ENCODE measurements around the gene UPP2. TPM values are rescaled to one million over a fixed set of nuclear protein-coding genes. Genes with fewer than 3 reads are reported as not detected.

The UPP2 gene
- polyA plus RNA-seq, 3 donors from 2014 or later: not detected

DNA sequence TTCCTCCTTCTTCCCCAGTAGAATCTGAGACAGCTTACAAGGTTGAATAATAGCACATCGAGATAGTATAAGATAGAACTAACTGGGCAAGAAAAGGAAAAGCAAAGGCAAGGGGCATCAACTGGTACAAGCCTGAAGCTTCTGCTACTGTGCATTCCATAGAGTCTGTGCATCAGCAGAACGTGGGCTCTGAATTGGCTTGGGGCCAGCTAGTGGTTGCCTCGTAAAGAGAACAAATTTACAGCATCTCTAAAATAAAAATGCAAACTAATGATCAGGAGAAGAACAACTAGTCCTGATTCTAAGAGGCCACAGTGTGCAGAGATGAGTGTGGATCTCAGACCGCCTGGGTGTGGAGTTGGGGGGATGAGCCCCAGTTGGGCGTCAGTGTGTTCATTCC is 36.6 kb downstream of the UPP2 start:
- Mint-ChIP-seq H3K9me3 (peaks cover 0 to 2% (median 0%) of the 10 kb centered on the region in 6 donors), H3K4me1 (no peaks in the 10 kb centered on the region), H3K27ac (no peak overlapping the region), H3K27me3 (ENCODE audit: low read depth in 3 of 3) (peaks cover 0 to 11% (median 2%) of the 10 kb centered on the region in 3 donors), H3K36me3 (no peaks in the 10 kb centered on the region), H3K4me3 (no peak overlapping the region)
- DNase-seq: no peak

DNA sequence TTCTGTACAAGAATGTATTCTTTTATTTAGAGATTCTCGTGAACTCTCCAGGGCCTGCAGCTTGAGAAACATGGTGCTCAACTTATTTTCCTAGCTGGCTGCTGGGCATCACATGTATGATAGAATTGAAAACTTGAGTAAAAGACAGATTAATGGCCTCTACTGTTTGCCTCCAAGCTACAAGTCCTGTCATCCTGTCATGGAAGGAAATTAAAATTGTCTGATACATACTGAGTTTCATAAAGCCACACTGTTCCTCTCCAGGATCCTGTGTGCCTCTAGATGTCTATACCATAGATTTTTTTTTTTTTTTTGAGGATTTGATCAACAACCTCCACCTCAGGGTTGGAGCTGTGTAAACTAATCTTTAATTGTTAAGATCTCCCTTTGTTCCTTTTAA is 38.5 kb downstream of the UPP2 start:
- H3K4me3 Mint-ChIP-seq: no peak overlapping the region
- no peaks in the 10 kb centered on the region for H3K4me1 Mint-ChIP-seq
- peaks cover 0 to 2% (median 0%) of the 10 kb centered on the region in 6 donors for H3K9me3 Mint-ChIP-seq
- H3K27ac Mint-ChIP-seq: no peak overlapping the region
- peaks cover 0 to 9% (median 2%) of the 10 kb centered on the region in 3 donors for H3K27me3 Mint-ChIP-seq (ENCODE audit: low read depth in 3 of 3)
- DNase-seq: no peak
- no peaks in the 10 kb centered on the region for H3K36me3 Mint-ChIP-seq

DNA sequence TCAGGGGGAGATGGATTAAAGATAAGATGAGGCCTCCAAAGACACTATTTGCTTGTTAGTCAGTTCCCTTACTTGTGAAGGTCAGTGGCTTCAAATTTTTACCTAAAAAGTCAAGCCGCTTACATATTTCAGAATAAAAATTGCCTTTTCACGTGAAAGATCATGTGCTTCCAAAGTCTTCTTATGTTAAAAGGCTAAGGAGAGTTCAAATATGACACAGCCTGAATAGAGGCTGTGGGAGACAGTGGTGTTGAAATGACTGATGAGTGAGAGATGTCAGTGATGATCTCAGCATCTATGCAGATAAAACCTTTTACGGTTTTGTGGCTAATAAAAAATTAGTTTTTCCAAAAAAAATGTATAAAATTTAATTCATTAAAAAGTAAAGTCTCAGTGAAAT is 40.5 kb downstream of the UPP2 start:
- Mint-ChIP-seq H3K9me3 (peaks cover 0 to 6% (median 4%) of the 10 kb centered on the region in 6 donors), H3K27ac (no peak overlapping the region), H3K4me3 (no peak overlapping the region), H3K27me3 (ENCODE audit: low read depth in 3 of 3) (peaks cover 0 to 8% (median 2%) of the 10 kb centered on the region in 3 donors), H3K4me1 (no peaks in the 10 kb centered on the region), H3K36me3 (no peaks in the 10 kb centered on the region)
- DNase-seq: no peak

DNA sequence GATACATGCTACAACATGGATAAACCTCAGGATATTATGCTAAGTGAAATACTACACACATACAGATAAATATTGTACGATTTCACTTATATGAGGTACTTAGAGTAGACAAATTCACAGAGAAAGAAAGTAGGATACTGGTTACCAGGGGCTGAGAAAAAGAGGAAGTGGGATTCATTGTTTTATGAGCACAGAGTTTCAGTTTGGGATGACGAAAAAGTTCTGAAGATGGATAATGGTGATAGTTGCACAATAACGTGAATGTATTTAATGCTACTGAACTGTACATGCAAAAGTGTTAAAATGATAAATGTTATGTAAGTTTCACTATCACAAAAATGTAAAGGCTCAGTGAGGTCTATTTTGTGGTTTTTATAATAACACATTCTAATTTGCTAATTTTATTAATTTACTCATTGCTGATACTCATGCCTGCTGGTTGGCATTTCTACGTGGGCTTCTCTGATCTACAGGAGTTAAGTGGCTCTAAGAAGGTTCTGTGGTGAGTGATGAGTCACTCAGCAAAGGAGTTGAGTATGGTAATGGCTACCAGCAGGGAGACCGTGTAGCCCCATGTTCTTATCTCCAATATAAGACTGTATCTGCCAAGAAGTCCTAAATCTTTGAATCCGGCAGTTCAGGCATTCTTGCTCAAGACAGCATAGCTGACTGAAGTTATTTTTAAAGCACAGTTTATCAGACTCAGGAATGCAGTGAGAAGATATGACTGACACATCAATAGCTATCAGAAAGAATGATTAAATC is 41.1 kb downstream of the UPP2 start:
- Mint-ChIP-seq H3K27ac (no peak overlapping the region), H3K36me3 (no peaks in the 10 kb centered on the region), H3K4me1 (no peaks in the 10 kb centered on the region), H3K27me3 (ENCODE audit: low read depth in 3 of 3) (peaks cover 0 to 8% (median 2%) of the 10 kb centered on the region in 3 donors), H3K9me3 (peaks cover 0 to 6% (median 5%) of the 10 kb centered on the region in 6 donors), H3K4me3 (no peak overlapping the region)
- no peak for DNase-seq

DNA sequence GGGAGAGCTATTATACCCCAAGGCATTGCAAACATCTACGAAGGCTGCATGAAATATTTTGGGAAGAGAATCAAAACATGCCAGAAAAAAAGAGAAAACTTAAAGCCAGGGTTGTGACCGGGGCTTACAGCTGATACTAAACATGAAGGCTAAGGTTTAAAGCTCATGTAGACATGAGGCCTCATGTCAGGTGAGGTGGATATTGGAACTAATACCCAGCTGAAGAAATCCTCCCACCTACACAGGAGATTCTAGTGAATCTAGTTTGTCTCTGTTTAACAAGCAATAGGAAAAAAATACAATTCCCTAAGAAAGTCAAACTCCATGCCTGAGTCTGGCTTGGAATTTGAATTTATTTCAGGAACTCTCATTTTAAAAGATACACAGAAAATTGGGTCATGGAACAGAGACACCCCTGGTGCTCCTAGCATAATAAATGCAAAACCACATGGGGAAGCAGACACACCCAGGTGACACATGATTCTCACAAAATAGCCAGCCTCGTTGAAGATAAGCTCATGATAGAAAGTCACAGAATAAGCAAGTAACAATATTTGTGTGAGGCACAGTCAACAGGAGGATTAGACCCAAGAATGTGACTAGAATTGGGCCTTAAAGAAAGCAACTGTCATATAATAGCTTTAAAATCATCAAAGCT is 42.2 kb downstream of the UPP2 start:
- H3K4me1 Mint-ChIP-seq: no peaks in the 10 kb centered on the region
- DNase-seq: no peak
- no peak overlapping the region for H3K4me3 Mint-ChIP-seq
- peaks cover 0 to 6% (median 5%) of the 10 kb centered on the region in 6 donors for H3K9me3 Mint-ChIP-seq
- peaks cover under 1 to 8% (median 2%) of the 10 kb centered on the region in 3 donors for H3K27me3 Mint-ChIP-seq (ENCODE audit: low read depth in 3 of 3)
- H3K36me3 Mint-ChIP-seq: no peaks in the 10 kb centered on the region
- H3K27ac Mint-ChIP-seq: no peak overlapping the region

DNA sequence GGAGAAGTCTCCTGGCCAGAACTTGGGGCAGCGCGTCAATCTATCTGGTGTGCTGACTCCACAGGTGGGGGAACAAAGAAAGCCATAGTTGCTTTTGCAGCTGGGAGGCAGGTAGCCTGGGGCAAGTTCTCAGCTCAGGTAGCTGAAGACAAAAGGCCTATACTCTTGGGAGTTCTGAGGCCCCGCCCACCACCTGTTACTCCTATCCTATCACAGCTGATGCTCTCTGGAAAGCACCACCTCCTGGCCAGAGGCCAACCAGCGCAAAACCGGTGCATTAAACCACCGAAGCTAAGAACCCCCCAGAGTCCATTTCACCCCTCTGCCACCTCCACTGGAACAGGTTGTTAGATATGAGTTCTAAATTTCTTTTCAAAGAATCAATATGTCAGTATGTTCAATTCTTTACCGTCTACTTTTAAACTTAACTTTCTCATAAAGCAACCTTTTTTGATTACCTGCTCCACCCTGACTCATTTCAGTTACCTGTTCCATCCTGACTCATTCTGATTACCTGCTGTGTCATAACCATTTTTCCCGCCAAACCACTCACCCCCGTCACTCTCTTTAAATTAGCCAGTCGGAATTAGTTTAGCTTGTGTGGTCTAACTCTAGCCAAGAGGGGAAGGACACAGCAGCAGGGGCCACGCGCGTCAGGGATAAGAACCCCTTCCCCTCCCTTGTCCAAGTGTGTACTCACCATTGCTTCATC is 43.4 kb downstream of the UPP2 start:
- Mint-ChIP-seq H3K4me3 (no peak overlapping the region), H3K36me3 (no peaks in the 10 kb centered on the region), H3K9me3 (peaks cover 0 to 6% (median 5%) of the 10 kb centered on the region in 6 donors), H3K4me1 (no peaks in the 10 kb centered on the region), H3K27ac (no peak overlapping the region), H3K27me3 (ENCODE audit: low read depth in 3 of 3) (peaks cover 0 to 11% (median 3%) of the 10 kb centered on the region in 3 donors)
- DNase-seq: no peak

DNA sequence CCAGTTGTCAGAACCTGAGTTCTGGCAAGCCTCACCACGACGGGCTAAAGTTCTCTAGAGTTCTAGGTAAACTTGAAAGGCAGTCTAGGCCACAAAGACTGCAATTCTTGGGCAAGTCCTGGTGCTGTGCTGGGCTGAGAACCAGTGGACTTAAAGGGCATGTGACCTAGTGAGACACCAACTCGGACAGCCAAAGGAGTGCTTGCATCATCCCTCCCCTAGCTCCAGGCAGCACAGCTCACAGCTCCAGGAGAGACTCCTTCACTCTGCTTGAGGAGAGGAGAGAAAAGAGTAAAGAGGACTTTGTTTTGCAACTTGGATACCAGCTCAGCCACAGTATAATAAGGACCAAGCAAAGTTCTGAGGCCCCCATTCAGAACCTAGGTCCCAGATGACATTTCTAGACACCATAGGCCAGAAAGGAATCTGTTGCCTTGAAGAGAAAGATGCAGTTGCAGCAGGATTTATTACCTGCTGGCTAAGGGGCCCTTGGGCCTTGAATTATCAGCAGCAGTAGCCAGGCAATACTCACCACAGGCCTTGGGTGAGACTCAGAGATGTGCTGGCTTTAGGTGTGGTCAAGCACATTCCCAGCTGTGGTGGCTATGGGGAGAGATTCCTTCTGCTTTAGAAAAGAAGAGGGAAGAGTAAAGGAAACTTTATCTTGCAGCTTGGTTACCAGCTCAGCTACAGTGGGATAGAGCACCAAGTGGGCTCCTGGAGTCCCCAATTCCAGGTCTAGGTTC is 51.8 kb downstream of the UPP2 start:
- peaks cover 0 to 3% (median 0%) of the 10 kb centered on the region in 6 donors for H3K9me3 Mint-ChIP-seq
- no peaks in the 10 kb centered on the region for H3K36me3 Mint-ChIP-seq
- no peaks in the 10 kb centered on the region for H3K4me1 Mint-ChIP-seq
- no peak overlapping the region for H3K27ac Mint-ChIP-seq
- no peak overlapping the region for H3K4me3 Mint-ChIP-seq
- peaks cover 3 to 4% (median 3%) of the 10 kb centered on the region in 3 donors for H3K27me3 Mint-ChIP-seq (ENCODE audit: low read depth in 3 of 3)
- DNase-seq: no peak

DNA sequence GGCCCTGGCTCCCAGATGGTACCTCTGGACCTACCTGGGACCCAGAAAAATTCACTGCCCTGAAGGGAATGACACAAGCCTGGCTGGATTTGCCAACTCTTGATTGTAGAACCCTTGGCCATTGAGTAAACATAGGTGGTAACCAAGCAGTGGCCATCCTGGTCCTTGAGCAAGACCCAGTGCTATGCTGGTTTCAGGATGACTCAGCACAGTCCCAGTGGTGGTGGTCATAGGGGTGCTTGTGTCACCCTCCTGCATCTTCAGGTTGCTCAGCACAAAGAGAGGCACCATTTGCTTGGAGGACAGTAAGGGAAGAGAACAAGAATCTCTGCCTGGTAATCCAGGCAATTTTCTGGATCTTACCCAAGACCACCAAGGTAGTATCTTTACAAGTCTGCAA is 52.9 kb downstream of the UPP2 start:
- H3K36me3 Mint-ChIP-seq: no peaks in the 10 kb centered on the region
- H3K27ac Mint-ChIP-seq: no peak overlapping the region
- peaks cover 0 to 3% (median 0%) of the 10 kb centered on the region in 6 donors for H3K9me3 Mint-ChIP-seq
- DNase-seq: no peak
- no peak overlapping the region for H3K4me3 Mint-ChIP-seq
- H3K4me1 Mint-ChIP-seq: no peaks in the 10 kb centered on the region
- H3K27me3 Mint-ChIP-seq (ENCODE audit: low read depth in 3 of 3): peaks cover 0 to 4% (median 3%) of the 10 kb centered on the region in 3 donors

DNA sequence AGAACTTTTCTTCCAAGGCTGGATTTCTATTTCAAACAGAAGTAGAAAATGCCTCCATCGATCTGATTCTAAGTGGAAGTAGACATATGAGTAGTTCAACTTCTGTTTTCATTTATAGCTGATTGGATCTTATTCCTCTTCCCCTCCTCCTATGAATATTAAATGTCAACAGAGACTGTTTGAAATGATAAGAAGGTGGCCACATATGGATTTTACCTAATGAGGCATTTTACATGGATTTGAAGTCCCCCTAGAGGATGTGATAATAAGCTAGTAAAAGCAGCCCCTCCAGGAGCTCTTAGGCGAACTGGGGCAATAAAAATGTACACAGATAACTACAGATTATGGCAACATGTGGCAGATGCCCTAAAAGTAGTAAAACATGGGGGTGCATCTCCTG is 71.0 kb downstream of the UPP2 start:
- no peaks in the 10 kb centered on the region for H3K36me3 Mint-ChIP-seq
- no peak overlapping the region for H3K27ac Mint-ChIP-seq
- no peak for DNase-seq
- H3K4me1 Mint-ChIP-seq: no peaks in the 10 kb centered on the region
- H3K9me3 Mint-ChIP-seq: peaks cover 0 to 3% (median 0%) of the 10 kb centered on the region in 6 donors
- peaks cover 2 to 4% (median 3%) of the 10 kb centered on the region in 3 donors for H3K27me3 Mint-ChIP-seq (ENCODE audit: low read depth in 3 of 3)
- H3K4me3 Mint-ChIP-seq: no peak overlapping the region

DNA sequence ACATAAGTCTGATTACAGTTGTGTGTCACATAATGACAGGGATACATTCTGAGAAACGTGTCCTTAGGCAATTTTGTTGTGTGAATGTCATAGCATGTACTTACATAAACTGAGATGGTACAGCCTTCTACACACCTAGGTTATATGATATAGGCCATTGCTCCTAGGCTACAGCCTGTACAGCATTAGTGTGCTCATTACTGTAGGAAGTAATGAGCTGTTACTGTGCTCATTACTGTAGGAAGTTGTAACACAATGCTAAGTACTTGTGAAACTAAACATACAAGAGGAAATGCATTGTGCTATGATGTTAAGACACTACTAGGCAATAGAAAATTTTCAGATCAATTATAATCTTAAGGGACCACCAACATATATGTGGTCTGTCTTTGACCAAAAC is 72.8 kb downstream of the UPP2 start:
- Mint-ChIP-seq H3K27me3 (ENCODE audit: low read depth in 3 of 3) (peaks cover 2 to 4% (median 3%) of the 10 kb centered on the region in 3 donors), H3K4me3 (no peak overlapping the region)

DNA sequence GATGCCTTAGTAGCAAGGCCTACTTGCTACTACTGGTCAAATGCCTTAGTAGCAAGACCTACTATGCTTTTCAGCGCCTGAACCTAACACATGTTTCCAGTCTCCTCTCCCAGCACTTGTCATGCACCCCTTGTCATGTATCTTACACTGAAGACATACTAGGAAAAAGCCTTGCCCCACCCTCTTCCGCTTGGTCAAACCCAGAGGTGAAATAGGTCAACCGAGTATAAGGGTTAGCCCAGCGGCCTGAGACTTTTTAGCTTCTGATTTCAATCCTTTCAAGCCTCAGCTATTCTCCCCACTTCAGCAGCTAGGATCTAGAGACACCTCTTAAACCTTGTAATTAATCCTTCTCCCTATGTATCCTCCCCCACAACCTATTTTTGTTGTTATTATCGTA is 73.3 kb downstream of the UPP2 start:
- H3K36me3 Mint-ChIP-seq: no peaks in the 10 kb centered on the region
- H3K4me3 Mint-ChIP-seq: no peak overlapping the region
- peaks cover 2 to 4% (median 3%) of the 10 kb centered on the region in 3 donors for H3K27me3 Mint-ChIP-seq (ENCODE audit: low read depth in 3 of 3)
- H3K4me1 Mint-ChIP-seq: no peaks in the 10 kb centered on the region
- peaks cover 0 to 1% (median 0%) of the 10 kb centered on the region in 6 donors for H3K9me3 Mint-ChIP-seq
- no peak overlapping the region for H3K27ac Mint-ChIP-seq
- DNase-seq: no peak

More for the DNA sequence above, 72.8 kb downstream of the UPP2 start:
- H3K4me1 Mint-ChIP-seq: no peaks in the 10 kb centered on the region
- no peak overlapping the region for H3K27ac Mint-ChIP-seq
- no peaks in the 10 kb centered on the region for H3K36me3 Mint-ChIP-seq
- no peak for DNase-seq
- H3K9me3 Mint-ChIP-seq: peaks cover 0 to 1% (median 0%) of the 10 kb centered on the region in 6 donors

DNA sequence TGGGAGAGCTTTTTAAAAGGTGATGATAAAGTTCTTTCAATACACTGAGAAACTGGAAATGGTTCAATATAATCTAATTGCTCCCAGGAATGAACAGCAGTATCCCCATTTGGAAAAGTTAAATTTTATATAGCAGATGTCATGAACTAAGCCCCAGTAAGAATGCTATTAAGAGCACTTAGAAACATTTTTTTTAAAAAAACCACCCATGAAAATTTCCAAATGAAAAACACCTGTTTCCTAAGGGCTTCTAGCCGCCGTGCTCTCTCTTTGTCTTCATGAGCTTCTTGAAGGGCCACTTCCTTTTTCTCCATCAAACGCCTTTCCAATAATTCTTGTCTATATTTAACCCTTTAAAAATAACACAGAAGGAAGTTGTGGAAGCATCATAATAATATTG is 77.0 kb downstream of the UPP2 start:
- no peak overlapping the region for H3K4me3 Mint-ChIP-seq
- H3K4me1 Mint-ChIP-seq: no peaks in the 10 kb centered on the region
- DNase-seq: no peak
- H3K27ac Mint-ChIP-seq: no peak overlapping the region
- H3K27me3 Mint-ChIP-seq (ENCODE audit: low read depth in 3 of 3): peaks cover 2% of the 10 kb centered on the region in 3 donors
- peaks cover 0 to 1% (median 0%) of the 10 kb centered on the region in 6 donors for H3K9me3 Mint-ChIP-seq
- no peaks in the 10 kb centered on the region for H3K36me3 Mint-ChIP-seq

DNA sequence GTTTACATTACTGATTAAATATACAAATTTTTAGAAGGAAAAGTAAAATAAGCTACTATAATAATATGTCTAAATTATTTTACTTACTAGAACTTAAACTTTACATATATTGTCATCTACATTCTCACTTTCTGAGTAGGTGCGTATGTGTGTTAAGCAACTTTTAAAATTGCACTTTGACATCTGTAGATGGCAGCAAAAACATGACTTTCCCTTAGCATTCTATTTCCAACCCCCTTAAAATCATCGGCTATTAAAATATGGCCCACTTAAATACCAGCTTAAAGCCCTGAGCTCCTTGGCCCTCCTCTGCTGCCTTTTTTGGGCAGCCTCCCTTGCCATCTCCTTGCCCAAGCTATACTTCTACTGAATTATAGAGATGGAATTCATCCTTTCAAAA is 78.0 kb downstream of the UPP2 start:
- DNase-seq: no peak
- peaks cover 2% of the 10 kb centered on the region in 3 donors for H3K27me3 Mint-ChIP-seq (ENCODE audit: low read depth in 3 of 3)
- peaks cover 0 to 1% (median 0%) of the 10 kb centered on the region in 6 donors for H3K9me3 Mint-ChIP-seq
- no peak overlapping the region for H3K4me3 Mint-ChIP-seq
- H3K36me3 Mint-ChIP-seq: no peaks in the 10 kb centered on the region
- no peak overlapping the region for H3K27ac Mint-ChIP-seq
- H3K4me1 Mint-ChIP-seq: no peaks in the 10 kb centered on the region

All from immature natural killer cell (primary cell).